ENCODE data around the gene DCAF11. TPM values are rescaled to one million over a fixed set of nuclear protein-coding genes. Genes with fewer than 3 reads are reported as not detected.

The DCAF11 gene
- total and polyA plus RNA-seq, 2 of the 13 experiments (the other 11 are each of a cell fraction or from before 2014, with no cell fraction given) = 150 to 257 TPM

- TF ChIP-seq ZBTB33 (CRISPR knock-in tag; IDR thresholded peaks at IDR 0.05) (no peak; the same call in 1 of the 2 replicates), DZIP1 (CRISPR knock-in tag; IDR thresholded peaks at IDR 0.05) (no peak), GLMP (CRISPR knock-in tag; IDR thresholded peaks at IDR 0.05; ENCODE audit: borderline replicate concordance) (no peak), PAWR (CRISPR knock-in tag; IDR thresholded peaks at IDR 0.05; ENCODE audit: borderline replicate concordance) (peak; percentile 98; the same call in 1 of the 2 replicates), MYNN (CRISPR knock-in tag; IDR thresholded peaks at IDR 0.05; ENCODE audit: low read depth) (peak; percentile 93), RCOR2 (CRISPR knock-in tag; IDR thresholded peaks at IDR 0.05) (peak; percentile 15; the same call in 1 of the 2 replicates), NFYC (CRISPR knock-in tag; IDR thresholded peaks at IDR 0.05) (peak; percentile 91), ZNF687 (CRISPR knock-in tag; IDR thresholded peaks at IDR 0.05) (peak; percentile 100), CBX1 (IDR thresholded peaks at IDR 0.05; ENCODE audit: low read depth) (peak; percentile 99), E2F5 (CRISPR knock-in tag; conservative IDR thresholded peaks at IDR 0.05) (no peak; the same call in 1 of the 2 replicates), ZNF468 (CRISPR knock-in tag; IDR thresholded peaks at IDR 0.05) (no peak), RARA (CRISPR knock-in tag; IDR thresholded peaks at IDR 0.05) (peak; percentile 98), GTF2F1 (IDR thresholded peaks at IDR 0.05; ENCODE audit: low read length) (peak; percentile 91), ZFY (CRISPR knock-in tag; IDR thresholded peaks at IDR 0.05) (peak; percentile 83), ZNF275 (CRISPR knock-in tag; IDR thresholded peaks at IDR 0.05; ENCODE audit: borderline replicate concordance) (peak; percentile 80; the same call in 1 of the 2 replicates), MAFF (IDR thresholded peaks at IDR 0.05; ENCODE audit: low read depth, low read length) (0 out of 2 replicates have a peak, but pooled peaks have one; percentile 7), RFXANK (CRISPR knock-in tag; IDR thresholded peaks at IDR 0.05) (peak; percentile 96)
These were observed 19.1 kb upstream of the DCAF11 start (continued) for GRCh38 chr14:24095271-24096068.
